HG03571 (cell line): ENCODE results near the gene OMD.
A peak's percentile ranks its signal among the peaks of the same experiment; 100 is the strongest.
"Not testable (repeated sequence)": the region's sequence is repeated elsewhere in the genome, so short reads cannot be mapped to it uniquely, and the experiment has no call there.

Experiments
- ATAC-seq: cut with Tn5 transposase; IDR thresholded peaks from one replicate; pipeline ENCODE4 v1.9.1; 2021; ENCODE audit not compliant: unreplicated experiment

Gene OMD

DNA sequence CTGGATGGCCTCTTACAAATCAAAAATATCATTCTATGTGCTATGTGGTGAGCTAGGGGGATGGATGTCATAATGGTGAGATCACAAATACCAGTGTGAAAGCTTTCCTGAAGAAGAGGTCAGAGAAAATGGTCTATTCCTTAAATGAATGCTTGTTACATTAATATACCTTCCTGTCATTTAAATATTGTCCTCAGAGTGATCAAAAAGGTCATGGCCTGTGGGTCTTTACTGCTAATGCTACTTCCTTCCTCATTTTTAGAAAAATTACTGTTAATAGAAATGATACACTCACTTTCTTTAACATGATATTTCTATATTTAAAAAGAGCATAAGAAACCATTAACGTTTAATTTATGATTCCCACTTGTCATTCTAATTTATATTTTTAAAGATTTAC lies 9.7 kb downstream of the OMD start:
- ATAC-seq: no peak

DNA sequence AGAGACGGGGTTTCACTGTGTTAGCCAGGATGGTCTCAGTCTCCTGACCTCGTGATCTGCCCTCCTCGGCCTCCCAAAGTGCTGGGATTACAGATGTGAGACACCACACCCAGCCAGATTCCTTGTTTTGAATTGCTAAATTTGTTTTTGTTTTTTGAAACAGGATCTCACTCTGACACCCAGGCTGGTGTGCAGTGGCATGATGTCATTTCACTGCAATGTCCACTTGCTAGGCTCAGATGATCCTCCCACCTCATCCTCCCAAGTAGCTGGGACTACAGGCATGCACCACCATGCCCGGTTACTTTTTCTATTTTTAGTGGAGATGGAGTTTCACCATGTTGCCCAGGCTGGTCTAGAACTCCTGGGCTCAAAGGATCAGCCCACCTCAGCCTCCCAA lies 13.1 kb downstream of the OMD start:
- ATAC-seq: not testable (repeated sequence)

DNA sequence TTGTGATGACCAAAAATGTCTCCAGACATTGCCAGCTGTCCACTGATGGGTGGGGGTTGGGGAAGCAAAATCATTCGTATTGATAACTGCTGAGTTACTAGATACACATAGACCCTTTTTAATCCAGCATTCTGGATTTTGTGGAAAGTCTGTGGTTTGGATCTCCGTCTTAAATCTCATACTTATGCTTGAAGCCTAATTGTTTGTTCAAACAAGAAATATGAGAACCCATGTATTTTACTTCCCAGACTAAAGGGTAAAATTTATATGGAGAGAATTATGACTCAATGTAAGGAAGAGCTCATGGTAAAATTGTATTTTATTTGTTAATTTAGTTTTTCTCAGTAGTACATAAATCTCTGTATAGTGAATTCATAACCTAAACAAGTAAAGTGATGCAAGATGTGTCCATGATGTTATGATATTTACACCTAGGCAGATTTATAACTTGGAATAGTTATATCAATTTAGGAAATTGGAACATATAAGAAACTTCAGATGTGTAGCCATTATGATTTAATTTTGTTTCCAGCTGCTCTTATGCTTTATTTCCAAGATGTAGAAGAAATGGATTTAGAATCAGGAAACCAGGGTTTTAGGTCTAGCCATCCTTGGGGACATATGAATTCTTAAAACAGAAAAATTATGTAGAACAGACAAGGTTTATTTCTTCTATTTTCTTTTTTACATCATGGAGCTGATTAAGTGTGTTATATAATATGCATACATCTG lies 15.4 kb downstream of the OMD start:
- ATAC-seq: no peak

DNA sequence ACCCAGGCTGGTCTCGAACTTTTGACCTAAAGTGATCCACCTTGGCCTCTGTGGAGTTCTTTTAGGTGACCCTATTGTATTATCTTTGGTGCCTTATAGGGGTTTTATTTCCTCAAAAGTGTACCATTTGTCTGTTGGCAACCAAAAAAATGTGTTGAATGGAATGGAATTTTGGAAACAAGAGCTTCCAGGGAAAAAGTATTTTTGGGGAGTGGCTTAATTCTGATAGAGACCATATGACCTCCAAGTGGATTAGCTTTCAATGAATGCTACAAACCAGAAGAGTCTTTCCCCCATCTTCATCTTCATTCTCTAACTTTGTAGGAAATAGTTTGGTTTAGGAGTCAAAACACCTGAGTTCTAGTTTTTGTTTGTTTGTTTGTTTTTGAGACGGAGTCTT lies 16.5 kb downstream of the OMD start:
- ATAC-seq: no peak

DNA sequence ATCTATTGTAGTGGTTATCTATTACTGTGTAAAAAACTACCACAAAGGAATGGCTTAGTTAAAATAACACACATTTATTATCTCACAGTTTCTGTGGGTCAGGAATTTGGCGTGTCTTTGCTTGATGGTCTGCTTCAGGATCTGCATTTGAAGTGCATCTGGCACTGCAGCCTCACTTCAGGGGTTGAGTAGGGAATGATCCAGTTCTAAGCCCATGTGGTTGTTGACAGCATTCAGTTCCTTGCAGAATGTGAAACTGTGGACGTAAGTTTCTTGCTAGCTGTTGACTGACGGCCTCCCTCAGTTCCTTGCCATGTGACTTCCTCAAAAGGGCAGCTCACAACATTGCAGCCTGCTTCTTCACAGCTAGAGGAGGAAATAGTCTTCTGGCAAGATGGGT lies 17.8 kb downstream of the OMD start:
- peak; percentile 51 for ATAC-seq

DNA sequence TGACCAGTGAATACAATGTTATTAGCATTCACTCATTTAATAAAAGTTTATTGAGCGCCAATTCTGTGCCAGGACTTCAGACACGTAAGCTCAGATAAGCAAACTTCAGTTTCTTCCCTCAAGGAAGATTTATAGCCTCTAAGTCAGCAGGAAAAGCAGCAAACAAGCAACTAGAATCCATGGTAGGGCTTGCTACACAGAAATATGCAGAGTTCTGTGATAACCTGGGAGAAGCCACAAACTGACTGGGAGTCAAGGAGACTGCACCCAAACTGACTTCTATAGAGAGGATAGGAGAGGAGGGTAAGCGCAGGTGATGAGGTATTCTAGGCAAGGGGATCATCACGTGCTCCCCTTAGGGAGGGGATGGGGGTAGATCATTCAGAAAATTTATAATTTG lies 18.5 kb downstream of the OMD start:
- no peak for ATAC-seq

DNA sequence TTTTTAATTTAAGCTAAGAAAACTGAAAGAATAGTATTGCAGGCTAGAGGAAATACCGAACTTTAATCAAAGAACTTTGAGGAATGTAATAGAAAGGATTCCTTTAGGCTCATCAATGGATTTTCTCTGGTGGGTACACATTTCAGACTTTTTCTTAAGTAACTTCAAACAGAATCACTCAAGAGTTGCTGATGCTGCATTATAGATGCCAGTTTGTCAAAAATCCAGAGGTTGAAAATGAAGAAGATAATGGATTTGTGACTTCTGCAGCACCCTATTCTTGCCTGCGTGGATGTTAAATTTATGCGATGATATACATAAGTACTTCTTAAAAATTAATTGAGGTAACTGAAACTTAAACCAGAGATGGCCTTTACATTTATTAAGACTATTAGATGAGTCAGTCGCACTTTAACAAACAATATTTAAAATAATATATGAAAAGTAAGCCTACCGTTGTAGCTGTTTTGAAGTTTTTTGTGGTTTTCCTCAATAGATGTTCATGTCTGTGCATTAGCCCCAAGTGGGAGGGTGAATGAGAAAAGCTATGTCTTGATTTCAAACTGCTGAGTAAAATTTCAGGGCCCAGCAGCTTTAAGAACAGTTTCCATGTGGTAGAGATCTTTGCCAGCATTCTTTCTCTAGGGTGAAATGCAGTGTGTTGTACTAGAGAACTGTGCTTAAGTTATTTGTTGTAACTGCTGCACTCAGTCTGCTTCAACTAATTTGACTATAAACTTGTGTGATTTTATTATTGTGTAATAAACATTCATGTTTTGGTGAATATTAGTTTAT lies 20.0 kb downstream of the OMD start, which contains the start of gene OGN:
Gene OGN, minus strand, starts transcription at position 537 of the 795 bp plus-strand sequence. CDS start 1,171 bp downstream, outside the sequence.
- ATAC-seq: no peak

DNA sequence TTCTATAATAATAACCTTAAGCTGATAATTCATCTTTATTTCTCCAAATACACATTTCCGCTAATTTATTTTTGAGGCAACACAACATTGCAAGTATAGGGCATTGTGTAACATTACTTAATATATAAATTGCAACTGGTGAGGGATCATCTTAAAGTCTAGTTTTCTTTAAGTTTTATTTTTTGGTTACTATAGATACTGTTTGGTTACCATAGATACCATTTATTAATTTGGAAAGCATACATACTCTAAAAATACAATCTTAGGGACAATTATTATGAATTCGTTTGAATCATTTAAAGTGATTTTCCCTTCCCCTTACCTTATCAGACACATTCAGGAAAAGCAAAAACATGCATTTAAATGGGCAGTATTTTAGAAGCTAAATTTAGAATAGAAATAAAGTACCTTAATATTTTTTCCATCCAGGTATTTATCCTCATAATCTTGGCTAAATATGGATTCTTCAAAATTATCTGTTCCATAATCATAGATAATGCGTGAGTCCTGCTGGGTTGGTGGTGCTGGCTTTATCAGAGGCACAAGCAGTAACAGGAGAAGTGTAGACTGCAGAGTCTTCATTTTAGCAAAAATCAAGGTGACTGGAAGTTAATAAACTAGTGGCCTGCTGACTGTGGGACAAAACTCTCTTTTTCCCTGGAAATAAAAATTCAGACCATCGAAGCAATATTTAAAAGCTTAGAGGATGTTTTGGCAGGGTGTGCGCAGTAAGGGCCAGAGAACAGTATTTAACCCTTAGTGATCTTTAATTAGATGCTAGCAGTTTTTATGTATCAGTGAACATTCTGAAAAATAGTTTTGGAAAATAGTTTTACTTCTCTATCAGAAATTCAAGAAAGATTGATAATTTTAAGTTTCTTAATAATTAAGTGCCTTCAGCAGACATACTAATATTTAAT lies 21.2 kb downstream of the OMD start:
- ATAC-seq: no peak

DNA sequence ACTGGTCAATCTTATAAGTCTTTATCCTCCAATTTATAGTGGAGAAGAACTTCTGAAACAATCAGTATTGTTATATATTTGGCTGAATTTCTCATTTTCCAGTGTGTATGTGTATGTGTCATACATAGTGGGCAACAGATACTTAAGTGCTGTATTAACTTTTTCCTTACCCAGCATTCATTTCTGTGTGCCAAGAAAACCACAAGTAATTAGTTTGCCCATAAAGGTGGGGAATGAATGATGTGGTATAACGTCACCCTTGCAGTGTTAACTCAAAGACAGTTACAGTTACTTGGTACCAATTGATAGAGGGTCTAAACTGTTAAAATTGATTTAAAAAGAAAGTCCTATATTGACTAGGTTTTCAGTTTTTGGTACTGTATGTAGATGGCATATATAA lies 21.9 kb downstream of the OMD start:
- no peak for ATAC-seq

DNA sequence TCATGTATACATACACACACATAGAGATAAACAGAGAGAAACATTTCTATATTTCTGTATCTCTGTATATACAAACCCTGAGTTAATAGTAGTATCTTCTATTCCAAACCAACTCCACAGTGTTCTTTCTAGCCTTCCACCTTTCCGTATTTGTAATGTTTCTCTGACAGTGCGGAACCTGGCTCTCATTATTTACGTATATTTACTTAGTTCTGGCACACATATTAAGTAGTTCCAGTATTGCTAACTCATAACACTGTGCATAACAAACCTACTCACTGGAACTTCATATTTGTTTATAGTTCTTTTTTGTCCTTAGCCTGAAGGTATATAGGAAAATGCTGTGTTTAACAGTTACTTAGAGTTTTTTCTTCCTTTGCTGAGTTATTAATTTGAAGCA lies 26.4 kb downstream of the OMD start:
- ATAC-seq: no peak

DNA sequence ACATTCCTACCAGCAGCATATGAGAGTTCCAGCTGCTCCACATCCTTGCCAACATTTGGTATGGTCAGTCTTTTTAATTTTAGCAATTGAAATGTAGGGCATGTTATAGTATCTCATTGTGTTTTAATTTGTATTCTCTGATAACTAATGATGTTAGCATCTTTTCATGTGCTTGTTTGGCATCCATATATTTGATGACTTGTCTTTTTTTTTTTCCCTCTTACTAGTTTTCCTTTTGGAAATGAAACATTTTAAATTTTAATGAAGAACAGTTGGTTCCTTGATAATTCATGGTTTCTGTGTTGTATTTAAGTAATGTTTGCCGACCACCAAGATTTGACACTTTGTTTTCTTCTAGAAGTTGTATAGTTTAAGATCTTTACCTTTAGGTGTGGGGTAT lies 28.7 kb downstream of the OMD start:
- ATAC-seq: no peak

DNA sequence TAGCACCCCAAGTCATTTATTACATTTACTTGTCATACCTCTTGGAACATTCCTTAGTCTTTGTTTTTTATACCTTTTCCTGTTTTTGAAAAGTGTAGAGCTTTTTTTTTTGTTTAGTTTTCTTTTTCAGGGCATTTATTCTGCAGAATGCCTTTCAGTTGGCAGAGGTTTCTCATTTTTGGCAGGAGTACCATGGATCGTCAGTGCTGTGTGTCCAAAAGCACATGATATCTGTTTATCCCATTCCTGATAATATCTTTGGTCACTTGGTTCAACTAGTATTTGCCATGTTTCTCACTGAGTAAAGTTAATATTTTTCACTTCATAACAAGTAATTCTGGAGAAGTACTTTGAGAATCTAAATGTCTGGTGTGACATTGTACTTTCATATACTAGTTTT lies 30.6 kb downstream of the OMD start:
- no peak for ATAC-seq

DNA sequence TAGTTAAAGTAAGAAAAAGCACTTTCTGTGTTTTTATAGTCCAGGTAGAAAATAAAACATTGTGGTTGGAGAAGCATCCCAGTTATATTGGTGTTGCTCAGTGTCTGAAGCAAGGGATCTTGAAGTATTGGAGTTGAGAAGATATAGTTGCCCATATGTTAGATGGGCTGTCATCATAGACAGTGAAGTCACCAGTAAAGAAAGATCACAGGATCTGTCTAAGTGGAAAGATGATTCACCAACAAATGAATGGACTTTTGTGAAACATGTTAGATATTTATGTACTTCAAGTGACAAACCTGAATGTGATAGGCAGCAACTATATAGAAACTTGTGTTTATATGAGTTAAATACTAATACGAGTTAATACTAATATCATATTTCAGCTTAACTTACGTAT lies 31.6 kb downstream of the OMD start:
- no peak for ATAC-seq

DNA sequence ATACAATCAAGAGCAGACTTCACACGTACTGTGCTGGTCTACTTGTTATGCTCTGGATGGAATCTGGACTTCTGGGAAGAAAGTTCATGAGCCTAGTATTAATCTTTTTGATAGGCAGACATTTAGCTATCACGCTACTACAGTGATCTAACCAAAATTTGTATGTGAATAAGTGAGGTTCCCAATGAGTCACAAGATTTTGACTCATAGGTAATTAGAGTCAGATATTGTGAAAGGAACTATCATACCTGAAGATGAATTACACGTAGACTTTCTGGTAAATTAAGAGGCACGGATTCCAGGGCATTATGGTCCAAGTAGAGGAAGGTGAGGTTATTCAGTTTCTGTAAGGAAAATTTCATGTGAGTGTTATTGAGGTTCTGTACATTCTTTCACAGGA lies 38.3 kb downstream of the OMD start:
- ATAC-seq: no peak

DNA sequence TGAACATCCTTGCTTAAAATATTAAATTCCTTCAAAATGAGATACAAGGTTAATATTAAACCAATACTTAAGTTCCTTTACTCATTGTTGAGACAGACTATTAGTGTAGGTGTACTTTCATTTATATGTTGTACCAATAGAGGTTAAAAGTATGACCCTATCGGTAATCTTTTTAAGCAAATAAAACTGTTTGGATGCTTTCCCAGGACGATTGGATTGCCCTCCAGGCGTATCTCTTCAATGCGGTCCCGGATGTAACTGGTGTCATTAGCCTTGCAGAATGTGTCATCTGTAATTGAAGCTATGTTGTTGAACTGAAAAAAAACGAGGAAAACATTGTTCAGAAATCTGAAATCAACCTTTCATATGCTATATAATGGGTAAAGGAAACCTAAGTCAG lies 38.8 kb downstream of the OMD start:
- no peak for ATAC-seq

DNA sequence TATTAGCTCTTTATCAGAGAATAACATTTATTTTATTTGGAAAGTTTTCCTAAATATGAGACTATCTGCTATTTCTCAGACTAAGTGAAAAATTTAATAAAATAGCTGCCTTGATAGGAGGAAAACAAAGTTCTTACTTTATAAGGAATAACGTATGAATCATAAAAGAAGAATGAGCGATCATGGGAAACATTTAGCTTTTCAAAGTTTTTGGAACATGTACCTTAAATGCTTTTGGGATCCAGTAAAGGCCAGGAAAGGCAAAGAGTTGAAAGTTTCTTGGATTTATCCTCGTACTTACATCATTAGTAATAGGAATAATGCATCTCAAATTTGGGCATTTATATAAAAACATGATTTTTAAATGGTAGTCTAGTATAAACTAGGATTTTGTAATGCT lies 39.3 kb downstream of the OMD start:
- ATAC-seq: no peak

DNA sequence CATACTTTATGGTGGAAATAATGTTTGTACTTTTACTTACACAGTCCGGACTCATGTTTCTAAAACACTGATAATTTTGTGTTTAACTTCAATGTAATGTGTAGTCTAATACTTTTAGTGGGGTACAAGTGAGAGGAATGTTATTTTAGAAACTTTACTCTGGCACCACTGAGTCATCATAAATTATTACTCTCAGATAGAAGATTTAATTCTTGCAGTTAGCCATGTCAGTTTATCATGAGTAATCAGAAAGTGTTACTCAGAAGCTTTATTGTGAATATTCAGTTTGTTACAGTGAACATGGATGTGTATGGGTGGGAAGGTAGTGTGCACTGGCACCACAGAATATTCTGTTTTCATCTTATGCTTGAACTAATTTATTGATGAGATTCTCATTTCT lies 39.9 kb downstream of the OMD start:
- ATAC-seq: no peak

DNA sequence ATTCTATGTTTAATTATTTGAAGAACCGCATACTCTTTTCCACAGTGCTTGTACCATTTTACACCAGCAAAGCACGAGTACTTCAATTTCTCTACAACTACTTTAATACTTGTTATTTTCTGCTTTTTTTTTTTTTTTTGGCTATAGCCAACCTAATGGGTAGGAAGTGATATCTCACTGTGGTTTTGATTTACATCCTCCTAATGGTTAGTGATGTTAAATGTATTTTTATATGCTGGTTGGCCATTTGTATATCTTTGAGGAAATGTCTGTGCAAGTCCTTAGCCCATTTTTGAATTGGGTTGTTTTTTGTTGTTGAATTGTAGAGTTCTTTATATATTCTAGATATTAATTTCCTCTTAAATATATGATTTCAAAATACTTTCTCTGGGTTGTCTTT lies 42.5 kb downstream of the OMD start:
- ATAC-seq: no peak

DNA sequence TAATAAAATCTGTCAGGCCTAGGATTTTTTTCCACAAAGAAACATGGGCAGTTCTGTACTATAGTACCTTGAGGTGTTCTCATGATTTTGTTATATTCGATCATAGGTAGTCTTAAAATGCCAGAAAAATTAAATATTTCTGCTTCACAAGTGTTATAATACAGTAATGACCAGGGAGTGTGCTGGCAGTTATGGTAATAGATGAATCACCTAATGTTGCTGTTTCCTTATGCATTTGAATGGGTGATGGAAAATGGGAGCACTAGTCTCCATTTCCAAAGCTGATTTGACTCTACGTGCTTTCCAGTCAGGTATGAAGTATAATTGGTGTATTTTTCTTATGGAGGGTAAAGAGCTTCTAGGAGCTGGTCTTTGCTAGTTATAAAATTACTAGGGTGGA lies 43.7 kb downstream of the OMD start:
- ATAC-seq: no peak

DNA sequence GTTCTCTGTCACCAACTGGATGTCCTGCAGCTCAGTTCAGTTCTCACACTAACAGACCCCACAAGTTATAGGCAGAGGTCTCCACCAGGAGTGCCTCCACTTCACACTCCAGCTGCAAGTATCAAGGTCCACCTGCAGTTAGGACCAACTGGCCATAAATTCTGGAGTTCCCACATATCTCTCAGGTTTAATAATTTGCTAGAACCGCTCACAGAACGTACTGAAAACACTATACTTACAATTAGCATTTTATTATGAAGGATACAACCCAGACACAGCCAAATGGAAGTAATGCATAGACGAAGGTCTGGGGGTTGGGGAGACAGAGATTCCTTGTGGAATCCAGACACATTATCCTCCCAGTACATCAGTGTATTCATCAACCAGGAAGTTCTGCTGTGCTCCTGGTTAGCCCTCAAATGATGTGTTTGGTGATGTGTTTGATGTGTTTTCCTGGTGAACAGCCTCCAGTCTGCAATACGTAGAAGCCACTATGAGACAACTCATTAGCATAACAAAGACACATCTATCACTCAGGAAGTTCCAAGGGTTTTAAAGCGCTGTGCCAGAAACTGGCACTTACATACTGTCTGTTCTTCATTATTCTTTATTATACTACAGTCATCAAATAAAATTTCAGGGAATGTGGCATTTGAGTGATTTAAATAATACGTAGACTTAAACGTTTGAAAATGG lies 45.3 kb downstream of the OMD start:
- no peak for ATAC-seq

DNA sequence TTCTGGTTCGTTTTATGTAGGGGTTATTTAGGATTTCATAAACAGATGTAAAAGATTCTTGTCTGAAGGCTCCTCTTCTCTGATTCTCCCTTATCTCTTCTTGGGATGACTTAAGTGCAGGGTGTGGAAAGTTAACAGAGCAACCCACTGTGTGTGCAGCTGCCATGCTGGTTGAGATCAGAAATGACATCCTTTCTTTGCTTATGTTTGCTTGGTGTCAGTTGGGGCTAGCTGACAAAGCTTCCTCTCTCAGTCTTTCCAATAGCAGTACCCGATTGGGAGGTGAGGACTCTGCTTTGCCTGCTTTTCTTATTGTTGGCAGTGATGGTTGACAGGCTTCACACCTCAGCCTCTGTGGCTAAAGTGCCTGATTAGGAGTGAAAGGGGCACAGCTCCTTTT lies 46.4 kb downstream of the OMD start:
- no peak for ATAC-seq
